GM10266 (cell line): ENCODE results near the gene GPR42.

Source experiments
- DNase-seq: peaks from one replicate; pipeline ENCODE4 v3.0.0; 2012; ENCODE audit errors: extremely low spot score
- CTCF ChIP-seq: IDR thresholded peaks from 2 replicates; pipeline ENCODE4 v1.5.1; 2012; ENCODE audit warnings: mild to moderate bottlenecking, low read depth; ENCODE audit not compliant: control insufficient read depth, insufficient read depth; ENCODE audit errors: missing control alignments

GPR42 gene

GRCh38 chr19:35340431-35340830 is 30.4 kb upstream of the GPR42 start:
- DNase-seq = no peak
- TF ChIP-seq CTCF = no peak

- no peak for TF ChIP-seq CTCF
- DNase-seq = no peak
Measured at GRCh38 chr19:35341006-35341405, 29.9 kb upstream of the GPR42 start.

GRCh38 chr19:35341565-35342225 is 29.2 kb upstream of the GPR42 start:
- DNase-seq = no peak
- TF ChIP-seq CTCF = no peak

- TF ChIP-seq CTCF = no peak
- DNase-seq = no peak
Measured at GRCh38 chr19:35342430-35342829, 28.4 kb upstream of the GPR42 start.

GRCh38 chr19:35344511-35345031 is 26.3 kb upstream of the GPR42 start:
- DNase-seq = no peak
- TF ChIP-seq CTCF = no peak

- DNase-seq = no peak
- TF ChIP-seq CTCF = no peak
Measured at GRCh38 chr19:35345671-35346111, 25.2 kb upstream of the GPR42 start.
